Measurements from ENCODE around the gene GADD45G.

GADD45G gene

DNA sequence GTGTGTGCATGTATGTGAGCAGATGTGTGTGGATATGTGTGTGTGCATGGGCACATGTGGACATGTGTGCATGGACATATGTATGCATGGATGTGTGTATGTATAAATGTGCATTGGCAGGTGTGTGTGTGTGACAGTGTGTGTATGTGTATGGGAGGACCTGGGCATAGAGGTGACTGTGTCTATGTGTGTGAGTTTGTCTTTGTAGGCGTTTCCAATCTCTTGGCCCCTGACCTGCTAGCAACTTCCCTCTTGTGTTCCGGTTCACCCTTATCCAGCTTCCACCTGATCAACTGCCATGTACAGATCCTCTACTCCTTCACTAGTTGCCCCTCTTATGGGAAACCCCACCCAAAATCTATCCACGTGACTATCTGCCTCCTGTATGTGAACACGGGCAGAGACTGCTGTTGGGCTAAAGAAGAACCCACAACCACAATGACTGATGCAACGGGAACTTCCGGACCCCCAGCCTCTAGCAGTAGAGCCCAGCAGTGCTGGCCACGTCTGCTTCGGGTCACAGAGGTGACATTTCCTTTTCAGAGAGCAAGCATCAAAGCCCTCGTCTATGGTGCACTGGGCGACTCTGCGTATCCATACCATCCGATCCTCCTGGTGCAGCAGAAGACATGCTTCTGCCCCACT is 24.9 kb upstream of the GADD45G start:
- no peak for TF ChIP-seq POLR2A (IDR thresholded peaks at IDR 0.05; ENCODE audit: low read length)
- TF ChIP-seq GATA1 (IDR thresholded peaks at IDR 0.05; ENCODE audit: low read depth, low read length) = no peak
- no peak for DNase-seq

DNA sequence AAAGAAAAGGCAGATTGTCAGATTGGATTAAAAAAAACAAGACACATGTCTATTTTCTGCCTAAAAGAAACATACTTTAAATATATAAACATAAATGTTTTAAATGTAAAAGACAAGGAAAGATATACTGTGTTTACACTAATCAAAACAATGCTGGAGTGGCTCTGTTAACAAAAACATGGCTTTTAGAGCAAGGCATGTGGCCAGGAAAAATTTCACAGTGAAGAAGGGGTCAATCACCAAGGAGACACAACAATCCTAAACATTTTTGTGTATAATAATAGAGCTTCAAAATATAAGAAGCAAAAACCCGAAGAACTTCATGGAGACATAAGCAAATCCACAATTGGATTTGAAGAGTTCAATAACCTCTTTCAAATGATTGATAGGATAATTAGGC is 18.5 kb upstream of the GADD45G start:
- DNase-seq = no peak
- no peak for TF ChIP-seq POLR2A (IDR thresholded peaks at IDR 0.05; ENCODE audit: low read length)
- no peak for TF ChIP-seq GATA1 (IDR thresholded peaks at IDR 0.05; ENCODE audit: low read depth, low read length)

DNA sequence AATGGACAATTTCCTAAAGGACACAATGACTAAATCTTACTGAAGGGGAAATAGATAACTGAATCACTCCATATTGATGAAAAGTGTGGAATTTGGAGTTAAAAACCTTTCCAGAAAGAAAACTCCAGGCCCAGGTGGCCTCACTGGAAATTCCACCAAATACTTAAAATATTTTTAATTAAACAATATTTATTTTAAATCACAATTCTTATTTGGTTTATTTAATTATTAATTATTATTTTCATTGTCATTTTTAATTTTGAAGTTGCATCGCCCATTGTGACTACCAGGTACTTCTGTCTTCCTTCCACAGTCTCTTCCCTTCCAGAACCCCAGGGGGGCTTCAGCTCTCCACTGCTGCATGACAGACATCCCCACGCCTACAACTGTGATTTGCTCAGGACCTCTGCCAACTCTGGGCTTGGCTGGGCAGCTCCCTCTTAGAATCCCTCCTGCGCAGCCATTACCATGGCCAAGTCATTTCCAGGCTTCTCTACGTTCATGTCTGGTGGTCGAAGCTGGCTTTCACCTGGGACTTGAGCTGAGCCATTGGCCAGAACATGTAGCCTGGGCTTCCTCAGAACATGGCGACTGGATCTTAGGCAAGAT is 16.4 kb upstream of the GADD45G start:
- DNase-seq = no peak
- TF ChIP-seq GATA1 (IDR thresholded peaks at IDR 0.05; ENCODE audit: low read depth, low read length) = no peak
- TF ChIP-seq POLR2A (IDR thresholded peaks at IDR 0.05; ENCODE audit: low read length) = no peak

DNA sequence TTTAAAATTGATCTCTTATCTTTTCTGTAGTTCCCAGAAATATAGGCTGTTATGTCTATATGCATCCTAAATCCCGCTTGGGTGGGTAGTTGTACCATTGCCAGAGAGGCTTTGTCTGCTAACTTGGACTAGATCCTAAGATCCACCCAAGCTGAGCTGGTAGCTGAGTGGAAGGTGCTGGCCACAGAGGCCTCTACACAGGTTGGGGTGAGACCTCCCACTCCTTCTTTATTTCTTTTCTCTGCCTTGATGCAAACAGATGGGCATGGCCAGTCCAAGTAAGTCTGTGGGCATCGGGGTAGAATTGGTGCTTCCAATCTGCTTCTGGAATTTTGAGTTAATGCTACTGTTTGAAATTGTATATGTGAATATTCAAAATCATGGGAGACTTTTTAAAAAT is 14.4 kb upstream of the GADD45G start:
- no peak for DNase-seq

DNA sequence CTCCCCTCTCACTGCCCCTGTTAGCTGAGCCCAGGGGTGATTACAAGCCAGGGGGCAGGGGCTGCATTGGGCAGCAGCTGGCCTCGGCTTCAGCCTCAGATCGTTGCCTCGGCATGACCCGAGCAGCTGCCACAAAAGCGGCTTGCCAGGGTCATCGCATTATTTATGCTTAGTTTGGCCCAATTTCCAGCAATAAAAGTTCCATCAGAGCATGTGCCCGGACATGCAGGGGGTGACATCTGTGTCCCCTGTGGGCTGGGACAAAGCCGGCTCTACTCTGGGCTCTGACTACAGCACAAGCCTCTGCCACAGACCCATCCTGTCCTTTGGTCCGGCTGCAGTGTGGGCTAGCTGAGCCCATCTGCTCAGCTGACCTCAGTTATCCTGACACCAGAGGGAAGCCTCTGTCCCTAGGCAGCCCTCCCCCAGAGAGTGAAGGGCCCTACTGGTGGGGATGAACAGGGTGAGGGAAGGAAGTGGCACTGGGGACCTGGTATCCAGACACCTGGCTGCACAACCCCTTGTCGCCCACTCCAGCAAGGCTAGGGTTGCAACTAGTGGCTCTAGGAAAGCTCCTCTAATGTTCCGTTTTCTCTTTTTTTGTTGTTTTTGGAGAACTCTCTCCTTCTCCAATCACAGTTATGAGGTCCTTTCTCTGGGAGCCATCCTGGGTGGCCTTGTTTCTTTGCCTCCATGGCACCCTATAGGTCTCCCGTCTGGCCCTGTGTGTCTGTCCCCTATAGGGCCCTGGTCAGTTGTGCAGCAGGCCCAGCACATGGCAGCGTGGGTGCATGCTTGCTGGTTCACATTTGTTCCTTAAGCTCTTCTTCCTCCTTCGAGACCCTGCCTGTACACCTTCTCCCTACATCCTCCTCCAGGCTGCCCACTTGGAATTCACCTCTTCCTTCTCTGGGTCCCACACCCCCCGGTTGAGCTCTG is 13.3 kb upstream of the GADD45G start:
- no peak for TF ChIP-seq GATA1 (IDR thresholded peaks at IDR 0.05; ENCODE audit: low read depth, low read length)
- TF ChIP-seq POLR2A (IDR thresholded peaks at IDR 0.05; ENCODE audit: low read length) = no peak
- no peak for DNase-seq

More for the DNA sequence above, 14.4 kb upstream of the GADD45G start:
- no peak for TF ChIP-seq POLR2A (IDR thresholded peaks at IDR 0.05; ENCODE audit: low read length)
- no peak for TF ChIP-seq GATA1 (IDR thresholded peaks at IDR 0.05; ENCODE audit: low read depth, low read length)

DNA sequence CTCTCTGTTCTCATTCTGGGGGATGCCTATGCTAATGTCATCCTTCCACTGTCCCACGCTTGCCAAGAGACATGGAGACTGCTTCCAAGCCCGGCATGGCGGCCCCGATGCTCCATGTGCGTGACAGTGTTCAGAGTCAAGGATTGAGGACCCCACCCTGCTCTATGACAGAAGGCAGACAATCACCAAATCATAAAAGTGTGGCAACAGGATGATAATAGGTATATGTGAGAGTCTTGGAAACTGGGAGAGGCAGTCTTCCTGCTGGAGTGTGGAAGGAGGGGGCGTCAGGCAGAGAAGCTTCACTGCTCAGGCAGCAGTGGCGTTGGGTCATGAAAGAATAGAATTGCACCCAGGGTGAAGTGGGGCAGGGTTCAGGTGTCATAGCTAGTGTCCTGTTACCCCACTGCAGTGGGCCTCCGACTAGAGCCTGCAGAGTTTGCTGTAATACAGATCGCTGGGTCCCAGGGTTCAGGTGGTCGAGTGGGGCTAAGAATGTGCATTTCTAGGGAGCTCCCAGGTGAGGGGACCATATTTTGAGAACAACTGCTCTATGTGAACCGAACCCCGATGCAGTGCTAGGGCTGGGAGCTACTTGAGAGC is 12.5 kb upstream of the GADD45G start:
- TF ChIP-seq GATA1 (IDR thresholded peaks at IDR 0.05; ENCODE audit: low read depth, low read length) = no peak
- no peak for TF ChIP-seq POLR2A (IDR thresholded peaks at IDR 0.05; ENCODE audit: low read length)
- DNase-seq = no peak

DNA sequence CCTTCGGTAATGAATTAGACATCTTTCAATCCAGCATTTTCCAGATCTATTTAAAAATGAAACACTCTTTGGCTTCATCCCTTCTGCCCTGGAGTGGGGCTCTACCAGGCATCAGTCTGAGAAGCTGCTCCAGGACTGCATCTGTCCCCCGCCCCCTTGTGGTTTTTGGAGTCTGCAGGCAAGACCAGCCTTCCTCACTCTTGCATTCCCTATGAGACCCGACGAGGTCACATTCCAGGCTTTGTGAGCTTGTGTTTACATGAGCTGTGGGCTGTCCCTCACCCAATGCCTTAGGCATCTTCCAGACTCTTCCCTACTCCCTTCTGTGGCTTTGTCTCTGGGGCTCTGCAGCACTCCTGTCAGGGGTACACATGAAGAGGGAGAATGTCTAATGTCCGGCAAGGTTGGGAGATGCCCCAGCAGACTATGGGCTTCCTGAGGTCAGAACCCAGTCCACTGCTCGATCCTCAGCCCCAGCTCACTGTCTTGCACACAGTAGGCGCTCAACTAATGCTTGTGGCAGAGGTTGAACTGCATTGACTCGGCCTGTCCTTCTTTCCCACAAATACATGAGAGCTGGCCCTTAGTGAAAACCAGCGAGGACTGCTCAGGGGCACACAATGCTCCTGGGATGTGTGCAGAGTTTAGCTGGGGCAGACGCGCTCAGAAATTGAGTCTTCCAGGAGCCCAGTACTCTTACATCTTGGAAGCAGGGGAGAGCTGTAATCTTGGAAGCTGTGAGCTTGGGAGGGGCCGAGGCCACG is 11.7 kb upstream of the GADD45G start:
- DNase-seq = no peak
- TF ChIP-seq GATA1 (IDR thresholded peaks at IDR 0.05; ENCODE audit: low read depth, low read length) (no peak), POLR2A (IDR thresholded peaks at IDR 0.05; ENCODE audit: low read length) (no peak)

DNA sequence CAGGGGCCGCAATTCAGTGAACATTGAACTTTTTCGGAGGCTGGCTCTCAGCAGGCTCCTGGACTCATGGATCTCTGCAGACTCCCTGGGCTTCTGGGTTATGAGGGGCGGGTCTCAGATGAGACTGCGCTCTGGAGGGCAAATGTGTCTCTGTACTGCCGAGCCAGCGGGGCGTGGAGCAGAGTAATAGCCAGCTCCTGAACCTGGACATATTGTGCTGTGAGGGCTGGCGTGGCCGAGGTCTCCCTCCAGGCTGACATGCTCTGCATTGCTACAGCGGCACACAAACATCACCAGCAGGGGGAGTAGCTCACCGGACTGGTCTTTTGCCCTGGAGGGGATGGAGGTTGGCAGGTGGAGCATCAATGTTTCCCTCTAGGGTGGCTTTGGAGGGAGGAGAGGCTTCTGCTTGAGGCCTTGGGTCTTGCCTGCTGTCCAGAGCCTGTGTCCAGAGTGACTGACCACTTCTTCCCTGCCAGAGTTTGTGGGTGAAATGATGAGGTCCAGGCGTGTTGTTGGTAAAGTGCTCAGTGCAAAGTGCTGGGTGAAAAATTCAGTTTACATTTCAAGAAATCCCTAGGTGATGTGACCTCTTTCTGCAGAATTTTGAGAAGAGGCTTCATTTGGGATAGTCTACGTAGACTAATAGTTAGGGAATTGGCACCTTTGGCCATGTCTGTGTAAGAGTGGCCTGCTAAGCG is 10.9 kb upstream of the GADD45G start:
- TF ChIP-seq GATA1 (IDR thresholded peaks at IDR 0.05; ENCODE audit: low read depth, low read length) (no peak), POLR2A (IDR thresholded peaks at IDR 0.05; ENCODE audit: low read length) (no peak)
- peak; percentile 44 to 62 for DNase-seq

DNA sequence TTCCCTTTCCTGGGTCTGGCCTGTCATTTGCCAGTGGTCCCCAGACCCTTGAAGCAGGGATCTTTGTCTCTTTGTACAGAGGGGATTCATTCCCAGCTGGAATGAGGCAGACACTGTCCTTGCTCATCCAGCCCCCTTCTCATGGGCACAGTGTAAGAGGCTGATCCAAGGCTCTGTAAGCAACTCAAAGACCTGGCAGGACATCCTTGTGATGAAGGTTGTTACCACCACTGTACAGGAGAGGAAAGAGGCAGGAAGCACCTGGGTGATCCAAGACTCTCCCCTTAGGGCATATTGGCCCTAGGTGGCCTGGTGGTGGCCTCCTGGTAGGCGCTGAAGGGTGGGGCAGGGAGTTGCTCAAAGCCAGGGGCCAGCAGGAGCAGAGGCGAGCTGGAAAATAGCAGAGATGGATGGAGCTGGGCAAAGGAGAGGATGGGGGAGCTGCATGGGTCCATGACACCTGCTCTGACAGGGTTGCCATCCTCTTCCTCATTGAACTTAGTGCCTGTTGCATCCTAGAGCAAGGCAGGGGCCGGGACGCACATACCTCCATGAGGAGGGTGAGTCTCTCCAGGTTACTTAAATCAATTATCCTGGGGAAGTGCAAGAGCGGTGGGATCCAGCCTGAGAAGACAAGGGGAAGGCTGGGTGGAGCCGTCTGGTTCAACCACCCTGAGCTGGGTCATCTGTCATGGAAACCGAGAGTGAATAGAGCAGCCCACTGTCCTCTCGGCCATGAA is 9.8 kb upstream of the GADD45G start:
- DNase-seq = no peak
- TF ChIP-seq GATA1 (IDR thresholded peaks at IDR 0.05; ENCODE audit: low read depth, low read length) = no peak
- no peak for TF ChIP-seq POLR2A (IDR thresholded peaks at IDR 0.05; ENCODE audit: low read length)

DNA sequence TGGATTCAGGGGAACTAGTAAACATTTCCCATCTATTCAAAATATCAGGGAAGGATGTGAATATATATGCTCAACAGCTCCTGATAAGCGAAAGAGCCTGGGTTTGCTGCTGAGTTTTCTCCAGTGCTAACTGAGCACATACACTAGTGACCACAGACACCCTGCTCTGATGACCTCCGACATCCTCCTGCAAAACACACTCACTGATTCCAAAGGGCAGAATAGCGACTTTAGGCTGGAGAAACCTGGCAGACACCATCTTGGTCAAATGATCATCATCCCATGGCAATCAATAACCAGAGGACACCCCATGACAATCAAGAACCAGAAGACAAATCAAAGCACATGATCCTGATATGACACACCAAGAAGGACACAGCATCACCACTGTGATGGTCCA is 9.2 kb upstream of the GADD45G start:
- TF ChIP-seq GATA1 (IDR thresholded peaks at IDR 0.05; ENCODE audit: low read depth, low read length) (no peak), POLR2A (IDR thresholded peaks at IDR 0.05; ENCODE audit: low read length) (no peak)

DNA sequence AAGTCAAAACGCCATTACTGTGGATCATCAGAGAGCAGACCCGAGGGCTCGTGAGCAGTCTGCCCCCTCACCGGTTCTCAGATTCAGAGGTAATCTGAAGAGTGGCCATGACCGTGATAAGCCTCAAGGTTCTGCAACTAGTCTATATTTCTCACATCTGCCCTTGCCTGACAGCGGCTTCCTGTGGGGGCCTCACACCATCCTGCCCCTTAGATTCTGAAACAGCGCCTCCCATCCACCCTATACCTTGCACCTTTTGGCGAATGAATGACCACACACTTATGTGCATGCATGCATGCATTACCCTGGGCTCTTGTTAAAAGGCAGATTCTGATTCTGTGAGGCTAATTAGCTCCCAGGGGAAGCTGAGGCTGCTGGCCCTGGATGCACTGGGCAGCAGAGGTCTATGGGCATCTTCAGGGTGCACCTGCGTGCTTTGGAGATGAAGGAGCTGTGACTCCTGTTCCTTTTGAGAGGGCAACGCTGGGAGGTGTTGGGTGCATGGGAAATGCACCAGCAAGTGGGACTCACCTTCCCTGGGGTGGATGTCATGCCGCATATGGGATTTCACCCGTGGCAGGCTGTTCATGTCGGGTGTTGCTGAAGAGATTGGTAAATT is 7.8 kb upstream of the GADD45G start:
- no peak for TF ChIP-seq GATA1 (IDR thresholded peaks at IDR 0.05; ENCODE audit: low read depth, low read length)
- TF ChIP-seq POLR2A (IDR thresholded peaks at IDR 0.05; ENCODE audit: low read length) = no peak
- no peak for DNase-seq

More for the DNA sequence above, 9.2 kb upstream of the GADD45G start:
- DNase-seq = no peak

Data from erythroblast (primary cell).